Lung (tissue), 12 donors: ENCODE data around the gene LGALS4. TPM values are rescaled to one million over a fixed set of nuclear protein-coding genes. Genes with fewer than 3 reads are reported as not detected.
"Not testable (repeated sequence)": the region's sequence is repeated elsewhere in the genome, so short reads cannot be mapped to it uniquely, and the experiment has no call there.

Source experiments
- ATAC-seq: fragments of 200-7000 bp; cut with Tn5 transposase; one replicate; pipeline ENCODE4 v1.9.1; 2020; ENCODE audit warnings: moderate number of reproducible peaks; ENCODE audit not compliant: insufficient read depth, low FRiP score
- DNase-seq, 3 donors: peaks; one replicate each; pipeline ENCODE4 v3.0.0-alpha.2; 2013 to 2017
- H3K27ac ChIP-seq, 2 donors: one replicate each; pipeline ENCODE4 v1.5.1; 2013; ENCODE audit warnings: mild to moderate bottlenecking in 2 of 2, moderate library complexity in 2 of 2, control low read depth in 1 of 2, inconsistent platforms in 1 of 2, low read depth in 1 of 2, low read length in 1 of 2
- H3K27me3 ChIP-seq, 3 donors: one replicate each; pipeline ENCODE4 v1.5.1; 2013; ENCODE audit warnings: low read length in 2 of 3; ENCODE audit not compliant: control insufficient read depth in 3 of 3, insufficient read depth in 3 of 3
- H3K36me3 ChIP-seq, 4 donors: one replicate each; pipeline ENCODE4 v1.5.1; 2013; ENCODE audit warnings: low read length in 4 of 4, mild to moderate bottlenecking in 1 of 4, moderate library complexity in 1 of 4; ENCODE audit not compliant: control insufficient read depth in 4 of 4, insufficient read depth in 4 of 4
- H3K4me1 ChIP-seq, 5 donors: one replicate each; pipeline ENCODE4 v1.5.1; 2013; ENCODE audit warnings: low read length in 5 of 5, mild to moderate bottlenecking in 2 of 5, moderate library complexity in 1 of 5; ENCODE audit not compliant: control insufficient read depth in 5 of 5, insufficient read depth in 5 of 5
- H3K4me3 ChIP-seq: one replicate; pipeline ENCODE4 v1.5.1; 2013; ENCODE audit warnings: mild to moderate bottlenecking, control low read depth, moderate library complexity
- H3K9ac ChIP-seq, 2 donors: one replicate each; pipeline ENCODE4 v1.5.1; 2013; ENCODE audit warnings: low read length in 2 of 2, control low read depth in 1 of 2; ENCODE audit not compliant: insufficient read depth in 1 of 2
- H3K9me3 ChIP-seq, 4 donors: one replicate each; pipeline ENCODE4 v1.5.1; 2013; ENCODE audit warnings: low read length in 3 of 4, mild to moderate bottlenecking in 1 of 4, moderate library complexity in 1 of 4; ENCODE audit not compliant: control insufficient read depth in 4 of 4, insufficient read depth in 3 of 4
- WGBS, 2 donors: extraction: QIAGEN DNeasy Blood & Tissue Kit; methylation state at CpG; one replicate each; pipeline ENCODE4 v1.1.7; 2013; 5-methylcytosine and 5-hydroxymethylcytosine counted together
- polyA plus RNA-seq, 2 donors: library from polyadenylated mRNA; stranded (reverse); fragments of 200-250 nt; gene quantifications; one replicate each; pipeline ENCODE4 v1.2.1, GENCODE V29; 2013
- total RNA-seq, 2 donors: library from RNA; depleted of rRNA in 1 of 2; stranded (reverse); fragments of >200 nt in 1 of 2; gene quantifications; one replicate each; pipeline ENCODE4 v1.2.1, GENCODE V29; 2014 to 2021
- TF ChIP-seq, protein P1 (sequence below): IDR thresholded peaks from 2 replicates; pipeline ENCODE4 v1.5.1; 2012; ENCODE audit warnings: mild to moderate bottlenecking; ENCODE audit errors: control extremely low read depth, extremely low read depth
- donor health status: control.
- donor health status: control.
- donor health status: Bipolar disorder and iron deficiency.
- donor health status: healthy.
- donor health status: DM: yes; HTN: yes; CAD: no.

Gene LGALS4
- total and polyA plus RNA-seq, 4 donors = 0.39 to 4.1 (median 2.6) TPM

DNA sequence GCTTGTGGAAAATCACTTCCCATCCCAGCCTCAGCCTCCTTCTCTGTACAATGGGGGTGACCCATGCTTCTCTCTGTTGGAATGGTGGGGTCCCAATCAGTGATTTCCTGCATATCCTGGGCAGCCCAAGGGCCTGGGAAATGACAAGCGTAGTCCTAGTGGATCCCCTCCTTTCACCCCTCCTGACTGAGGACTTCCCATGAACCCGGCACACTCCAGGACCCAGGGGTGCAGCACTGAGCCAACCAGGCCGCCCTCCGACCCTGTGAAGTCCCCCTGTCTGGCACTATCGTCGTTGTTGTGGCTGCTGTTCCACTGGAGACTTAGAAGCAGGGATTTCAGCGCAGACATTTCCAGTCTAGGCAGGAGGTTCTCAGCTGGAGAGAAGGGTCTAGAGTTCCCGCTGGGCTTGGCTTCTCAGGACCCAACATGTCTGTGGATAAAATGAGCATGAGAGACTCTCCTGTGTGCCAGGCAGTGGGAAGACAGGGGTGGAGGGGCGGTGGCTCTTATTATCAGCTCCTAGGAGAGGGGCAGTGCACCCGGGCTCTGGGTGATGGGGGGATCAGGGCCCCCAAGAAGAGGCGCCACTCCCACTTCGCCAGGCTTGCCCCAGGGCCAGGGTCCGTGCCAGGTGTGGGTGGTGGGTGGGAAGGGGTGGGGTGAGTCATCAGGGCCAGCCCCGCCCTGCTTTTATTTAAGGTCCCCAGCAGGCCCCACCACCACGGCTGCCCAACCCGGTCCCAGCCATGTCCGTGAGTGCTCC, 24.1 kb downstream of the LGALS4 start, which contains the start of gene LGALS7B:
Gene LGALS7B (plus strand): TSS at position 723 of the 766 bp plus-strand sequence. CDS start 27 bp downstream, at position 750.
- Histone ChIP-seq H3K4me3 (no peak within 1 kb of the TSS), H3K36me3 (no peaks in the 10 kb centered on the region), H3K27me3 (no peaks in the 10 kb centered on the region), H3K4me1 (peaks cover 0 to 4% (median 0%) of the 10 kb centered on the region in 5 donors), H3K9ac (no peak within 1 kb of the TSS), H3K27ac (no peak within 1 kb of the TSS), H3K9me3 (no peaks in the 10 kb centered on the region)
- ATAC-seq (no peak), DNase-seq (no peak)
- TF ChIP-seq, protein P1, sequence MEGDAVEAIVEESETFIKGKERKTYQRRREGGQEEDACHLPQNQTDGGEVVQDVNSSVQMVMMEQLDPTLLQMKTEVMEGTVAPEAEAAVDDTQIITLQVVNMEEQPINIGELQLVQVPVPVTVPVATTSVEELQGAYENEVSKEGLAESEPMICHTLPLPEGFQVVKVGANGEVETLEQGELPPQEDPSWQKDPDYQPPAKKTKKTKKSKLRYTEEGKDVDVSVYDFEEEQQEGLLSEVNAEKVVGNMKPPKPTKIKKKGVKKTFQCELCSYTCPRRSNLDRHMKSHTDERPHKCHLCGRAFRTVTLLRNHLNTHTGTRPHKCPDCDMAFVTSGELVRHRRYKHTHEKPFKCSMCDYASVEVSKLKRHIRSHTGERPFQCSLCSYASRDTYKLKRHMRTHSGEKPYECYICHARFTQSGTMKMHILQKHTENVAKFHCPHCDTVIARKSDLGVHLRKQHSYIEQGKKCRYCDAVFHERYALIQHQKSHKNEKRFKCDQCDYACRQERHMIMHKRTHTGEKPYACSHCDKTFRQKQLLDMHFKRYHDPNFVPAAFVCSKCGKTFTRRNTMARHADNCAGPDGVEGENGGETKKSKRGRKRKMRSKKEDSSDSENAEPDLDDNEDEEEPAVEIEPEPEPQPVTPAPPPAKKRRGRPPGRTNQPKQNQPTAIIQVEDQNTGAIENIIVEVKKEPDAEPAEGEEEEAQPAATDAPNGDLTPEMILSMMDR = no peak
- 83 to 87% methylated on average over 12 to 13 of the region's 17 CpGs for WGBS, 2 donors

DNA sequence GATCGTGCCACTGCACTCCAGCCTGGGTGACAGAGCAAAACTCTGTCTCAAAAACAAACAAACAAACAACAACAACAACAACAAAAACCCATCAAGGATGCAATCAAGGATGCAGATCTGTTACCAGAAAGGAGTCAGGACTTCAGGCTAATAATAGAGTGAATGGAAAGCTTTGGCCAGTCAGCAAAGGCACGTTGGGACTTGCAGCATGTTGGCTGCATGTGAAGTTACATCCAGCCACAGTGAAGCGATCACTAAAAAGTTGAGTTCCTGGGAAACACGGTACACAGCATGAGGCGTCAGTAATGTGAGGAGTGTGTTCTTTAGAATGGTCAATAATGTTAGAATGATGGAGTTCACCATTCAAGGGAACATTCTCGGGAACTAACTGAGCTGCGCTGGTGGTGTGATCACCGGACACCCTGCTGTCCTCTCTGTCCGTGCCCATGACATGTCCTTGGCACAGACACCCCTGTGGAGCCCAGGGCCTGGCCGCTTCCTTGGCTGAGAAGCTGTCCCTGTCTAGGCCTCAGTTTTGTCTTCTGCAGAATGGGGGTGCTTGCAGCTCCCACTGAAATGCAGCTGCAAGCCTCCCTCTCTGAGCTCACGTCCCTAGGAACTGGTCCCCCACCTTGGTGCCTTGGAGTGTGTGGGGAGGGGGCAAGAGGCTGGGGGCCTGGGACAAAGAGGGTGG, 26.0 kb downstream of the LGALS4 start:
- H3K4me1 ChIP-seq = no peaks in the 10 kb centered on the region
- TF ChIP-seq, protein P1 = no peak
- WGBS, 2 donors = 85 to 92% methylated on average over 11 of the region's 11 CpGs
- no peak overlapping the region for H3K27ac ChIP-seq
- no peak overlapping the region for H3K4me3 ChIP-seq
- no peak for ATAC-seq
- no peak for DNase-seq
- no peaks in the 10 kb centered on the region for H3K36me3 ChIP-seq
- no peaks in the 10 kb centered on the region for H3K9me3 ChIP-seq
- H3K9ac ChIP-seq = no peak overlapping the region
- H3K27me3 ChIP-seq = no peaks in the 10 kb centered on the region

DNA sequence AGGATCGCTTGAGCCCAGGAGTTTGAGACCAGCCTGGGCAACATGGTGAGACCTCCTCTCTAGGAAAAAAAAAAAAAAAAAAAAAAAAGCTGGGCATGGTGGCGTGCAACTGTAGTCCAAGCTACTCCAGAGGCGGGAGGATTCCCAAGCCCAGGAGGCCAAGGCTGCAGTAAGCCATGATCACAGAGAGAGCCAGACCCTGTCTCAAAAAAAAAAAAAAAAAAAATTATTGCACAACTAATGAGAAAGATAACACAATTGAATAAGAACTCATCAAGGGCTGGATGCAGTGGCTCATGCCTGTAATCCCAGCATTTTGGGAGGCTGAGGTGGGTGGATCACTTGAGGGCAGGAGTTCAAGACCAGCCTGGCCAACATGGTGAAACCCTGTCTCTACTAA, 26.7 kb downstream of the LGALS4 start:
- H3K36me3 ChIP-seq, H3K9ac ChIP-seq, DNase-seq, H3K27me3 ChIP-seq, H3K4me3 ChIP-seq, H3K4me1 ChIP-seq, ATAC-seq, H3K9me3 ChIP-seq, H3K27ac ChIP-seq: not testable (repeated sequence)
- 86 to 98% methylated on average over 2 to 3 of the region's 3 CpGs for whole genome bisulfite sequencing, 2 donors

DNA sequence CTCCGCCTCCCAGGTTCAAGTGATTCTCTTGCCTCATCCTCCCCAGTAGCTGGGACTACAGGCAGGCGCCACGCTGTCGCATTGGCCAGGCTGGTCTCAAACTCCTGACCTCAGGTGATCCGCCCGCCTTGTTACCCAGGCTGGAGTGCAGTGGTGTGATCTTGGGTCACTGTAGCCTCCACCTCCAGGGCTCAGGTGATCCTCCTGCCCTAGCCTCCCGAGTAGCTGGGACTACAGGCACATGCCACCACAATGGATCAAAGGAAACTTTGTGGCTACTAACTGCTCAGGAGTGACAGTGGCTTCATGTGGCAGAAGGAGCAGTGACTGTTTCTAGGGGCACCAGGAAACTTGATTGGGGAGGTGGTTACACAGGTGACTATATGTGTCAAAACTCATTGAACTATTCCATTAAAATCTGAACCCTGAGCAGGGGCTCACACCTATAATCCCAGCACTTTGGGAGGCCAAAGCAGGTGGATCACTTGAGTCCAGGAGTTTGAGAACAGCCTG, 27.5 kb downstream of the LGALS4 start:
- TF ChIP-seq, protein P1 = no peak
- DNase-seq = no peak
- 98 to 100% methylated on average over 7 of the region's 7 CpGs for WGBS, 2 donors

More for the DNA sequence above, 27.5 kb downstream of the LGALS4 start:
- no peak overlapping the region for H3K4me3 ChIP-seq
- no peaks in the 10 kb centered on the region for H3K9me3 ChIP-seq
- no peaks in the 10 kb centered on the region for H3K4me1 ChIP-seq
- no peaks in the 10 kb centered on the region for H3K36me3 ChIP-seq
- no peak overlapping the region for H3K9ac ChIP-seq
- ATAC-seq = no peak
- H3K27me3 ChIP-seq = peaks cover 0 to 4% (median 0%) of the 10 kb centered on the region in 3 donors
- H3K27ac ChIP-seq = no peak overlapping the region
